ENCODE measurements around the gene PLCB1. TPM values are rescaled to one million over a fixed set of nuclear protein-coding genes. Genes with fewer than 3 reads are reported as not detected.

Gene PLCB1
- total and polyA plus RNA-seq, 7 experiments from 2014 or later = 0.56 to 17.6 (median 2.3) TPM

- Mint-ChIP-seq H3K36me3 (no peaks in the 10 kb centered on the region), H3K4me1 (no peaks in the 10 kb centered on the region), H3K27me3 (peaks cover 0 to 6% (median 0%) of the 10 kb centered on the region in 5 donors), H3K9me3 (peaks cover 0 to 14% (median 2%) of the 10 kb centered on the region in 11 donors), H3K4me3 (no peak overlapping the region), H3K27ac (no peak overlapping the region)
- Histone ChIP-seq H3K4me3 (ENCODE audit: low read length) (no peak overlapping the region), H3K36me3 (ENCODE audit: control insufficient read depth in 2 of 3, insufficient read depth in 3 of 3, low read length in 3 of 3) (no peaks in the 10 kb centered on the region), H3K4me1 (ENCODE audit: control insufficient read depth in 2 of 2, insufficient read depth in 2 of 2, low read length in 2 of 2) (no peaks in the 10 kb centered on the region), H3K27me3 (ENCODE audit: control insufficient read depth in 2 of 2, insufficient read depth in 2 of 2, low read length in 2 of 2) (no peaks in the 10 kb centered on the region), H3K27ac (ENCODE audit: low read depth, low read length) (no peak overlapping the region), H3K9me3 (ENCODE audit: control insufficient read depth in 2 of 3, low read length in 3 of 3) (no peaks in the 10 kb centered on the region)
- intact Hi-C loops (cut with micrococcal nuclease) = no loop called here
- ATAC-seq (no peak), DNase-seq (no peak)
- POLR2A ChIA-PET = no interaction called here
- CTCF ChIA-PET = no interaction called here
Observed at GRCh38 chr20:8924539-8924938, 792.5 kb downstream of the PLCB1 start.

DNA sequence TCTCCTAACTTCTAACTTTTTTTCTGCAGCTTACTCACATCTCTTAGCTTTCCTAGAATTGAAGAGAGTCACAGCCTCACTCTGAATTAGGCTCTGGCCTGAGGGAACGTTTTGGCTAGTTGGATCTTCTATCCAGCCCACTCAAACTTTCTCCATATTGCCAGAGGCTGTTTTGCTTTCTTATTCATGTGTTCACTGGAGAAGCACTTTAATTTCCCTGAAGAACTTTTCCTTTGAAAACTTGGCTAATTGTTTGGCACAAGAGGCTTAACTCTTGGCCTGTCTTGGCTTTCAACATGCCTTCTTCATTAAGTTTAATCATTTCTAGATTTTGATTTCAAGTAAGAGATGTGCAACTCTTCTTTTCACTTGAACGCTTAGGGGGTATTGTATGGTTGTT, 798.7 kb downstream of the PLCB1 start:
- Mint-ChIP-seq H3K4me3 (no peak overlapping the region), H3K27me3 (peaks cover 0 to 6% (median 0%) of the 10 kb centered on the region in 5 donors), H3K9me3 (peaks cover 0 to 21% (median 0%) of the 10 kb centered on the region in 11 donors), H3K4me1 (no peaks in the 10 kb centered on the region), H3K36me3 (no peaks in the 10 kb centered on the region), H3K27ac (no peak overlapping the region)
- DNase-seq (no peak), ATAC-seq (no peak)
- intact Hi-C loops (cut with micrococcal nuclease) = no loop called here
- no peak overlapping the region for H3K27ac ChIP-seq (ENCODE audit: low read depth, low read length)
- H3K4me3 ChIP-seq (ENCODE audit: low read length) = no peak overlapping the region
- POLR2A ChIA-PET = no interaction called here
- H3K9me3 ChIP-seq (ENCODE audit: control insufficient read depth in 2 of 3, low read length in 3 of 3) = no peaks in the 10 kb centered on the region
- H3K36me3 ChIP-seq (ENCODE audit: control insufficient read depth in 2 of 3, insufficient read depth in 3 of 3, low read length in 3 of 3) = no peaks in the 10 kb centered on the region
- H3K27me3 ChIP-seq (ENCODE audit: control insufficient read depth in 2 of 2, insufficient read depth in 2 of 2, low read length in 2 of 2) = no peaks in the 10 kb centered on the region
- H3K4me1 ChIP-seq (ENCODE audit: control insufficient read depth in 2 of 2, insufficient read depth in 2 of 2, low read length in 2 of 2) = no peaks in the 10 kb centered on the region
- CTCF ChIA-PET = no interaction called here

GRCh38 chr20:8932192-8933165, 800.4 kb downstream of the PLCB1 start:
- DNase-seq (no peak), ATAC-seq (no peak)
- no peak overlapping the region for H3K27ac ChIP-seq (ENCODE audit: low read depth, low read length)
- peaks cover 0 to 18% (median 0%) of the 10 kb centered on the region in 11 donors for H3K9me3 Mint-ChIP-seq
- intact Hi-C loops (cut with micrococcal nuclease) = no loop called here
- H3K27me3 ChIP-seq (ENCODE audit: control insufficient read depth in 2 of 2, insufficient read depth in 2 of 2, low read length in 2 of 2) = no peaks in the 10 kb centered on the region
- H3K36me3 Mint-ChIP-seq = no peaks in the 10 kb centered on the region
- H3K4me1 ChIP-seq (ENCODE audit: control insufficient read depth in 2 of 2, insufficient read depth in 2 of 2, low read length in 2 of 2) = no peaks in the 10 kb centered on the region
- no peaks in the 10 kb centered on the region for H3K36me3 ChIP-seq (ENCODE audit: control insufficient read depth in 2 of 3, insufficient read depth in 3 of 3, low read length in 3 of 3)
- H3K4me1 Mint-ChIP-seq = no peaks in the 10 kb centered on the region
- H3K27ac Mint-ChIP-seq = no peak overlapping the region
- peaks cover 0 to 6% (median 0%) of the 10 kb centered on the region in 5 donors for H3K27me3 Mint-ChIP-seq
- ChIA-PET POLR2A (no interaction called here), CTCF (no interaction called here)
- H3K9me3 ChIP-seq (ENCODE audit: control insufficient read depth in 2 of 3, low read length in 3 of 3) = no peaks in the 10 kb centered on the region
- no peak overlapping the region for H3K4me3 Mint-ChIP-seq
- no peak overlapping the region for H3K4me3 ChIP-seq (ENCODE audit: low read length)

GRCh38 chr20:8933381-8933807, 801.3 kb downstream of the PLCB1 start:
- intact Hi-C loops (cut with micrococcal nuclease) = no loop called here
- CTCF ChIA-PET = no interaction called here
- peaks cover 0 to 17% (median 0%) of the 10 kb centered on the region in 11 donors for H3K9me3 Mint-ChIP-seq
- Histone ChIP-seq H3K9me3 (ENCODE audit: control insufficient read depth in 2 of 3, low read length in 3 of 3) (no peaks in the 10 kb centered on the region), H3K36me3 (ENCODE audit: control insufficient read depth in 2 of 3, insufficient read depth in 3 of 3, low read length in 3 of 3) (no peaks in the 10 kb centered on the region), H3K4me3 (ENCODE audit: low read length) (no peak overlapping the region), H3K4me1 (ENCODE audit: control insufficient read depth in 2 of 2, insufficient read depth in 2 of 2, low read length in 2 of 2) (no peaks in the 10 kb centered on the region), H3K27ac (ENCODE audit: low read depth, low read length) (no peak overlapping the region), H3K27me3 (ENCODE audit: control insufficient read depth in 2 of 2, insufficient read depth in 2 of 2, low read length in 2 of 2) (no peaks in the 10 kb centered on the region)
- H3K36me3 Mint-ChIP-seq = no peaks in the 10 kb centered on the region
- no peak overlapping the region for H3K4me3 Mint-ChIP-seq
- no peak overlapping the region for H3K27ac Mint-ChIP-seq
- ATAC-seq (no peak), DNase-seq (no peak)
- H3K27me3 Mint-ChIP-seq = peaks cover 0 to 6% (median 0%) of the 10 kb centered on the region in 5 donors
- H3K4me1 Mint-ChIP-seq = no peaks in the 10 kb centered on the region
- POLR2A ChIA-PET = no interaction called here

GRCh38 chr20:8934362-8934761, 802.3 kb downstream of the PLCB1 start:
- Histone ChIP-seq H3K4me1 (ENCODE audit: control insufficient read depth in 2 of 2, insufficient read depth in 2 of 2, low read length in 2 of 2) (no peaks in the 10 kb centered on the region), H3K9me3 (ENCODE audit: control insufficient read depth in 2 of 3, low read length in 3 of 3) (no peaks in the 10 kb centered on the region), H3K27ac (ENCODE audit: low read depth, low read length) (no peak overlapping the region), H3K4me3 (ENCODE audit: low read length) (no peak overlapping the region), H3K27me3 (ENCODE audit: control insufficient read depth in 2 of 2, insufficient read depth in 2 of 2, low read length in 2 of 2) (no peaks in the 10 kb centered on the region), H3K36me3 (ENCODE audit: control insufficient read depth in 2 of 3, insufficient read depth in 3 of 3, low read length in 3 of 3) (no peaks in the 10 kb centered on the region)
- ChIA-PET CTCF (no interaction called here), POLR2A (no interaction called here)
- H3K27ac Mint-ChIP-seq = no peak overlapping the region
- peaks cover 0 to 6% (median 0%) of the 10 kb centered on the region in 5 donors for H3K27me3 Mint-ChIP-seq
- ATAC-seq = no peak
- intact Hi-C loops (cut with micrococcal nuclease) = no loop called here
- no peaks in the 10 kb centered on the region for H3K4me1 Mint-ChIP-seq
- H3K9me3 Mint-ChIP-seq = peaks cover 0 to 14% (median 4%) of the 10 kb centered on the region in 11 donors
- no peaks in the 10 kb centered on the region for H3K36me3 Mint-ChIP-seq
- H3K4me3 Mint-ChIP-seq = no peak overlapping the region
- DNase-seq = no peak

Other genes with a start within 250 kb of the PLCB1 start
- not detected for gene HAO1, start 191.8 kb upstream of the PLCB1 start, total RNA-seq
- not detected for gene HAO1, start 191.8 kb upstream of the PLCB1 start, polyA plus RNA-seq
- gene TMX4, start 112.5 kb upstream of the PLCB1 start, total RNA-seq = 10 to 100 TPM; 32.1 to 45.5 (median 39.7) TPM
- gene TMX4, start 112.5 kb upstream of the PLCB1 start, polyA plus RNA-seq = 10 to 100 TPM; 32.4 to 34.7 TPM